HEK293T (cell line): ENCODE results near the gene SORCS3.

ENCODE experiments used
- FOXA1 ChIP-seq: fragments of 450-650 bp; IDR thresholded peaks from 2 replicates; pipeline ENCODE4 v1.6.1; 2016; ENCODE audit warnings: mild to moderate bottlenecking
- FOXM1 ChIP-seq: fragments of 450-650 bp; IDR thresholded peaks from 2 replicates; pipeline ENCODE4 v1.6.1; 2017; ENCODE audit warnings: mild to moderate bottlenecking, borderline replicate concordance
- NFRKB ChIP-seq: fragments of 450-650 bp; IDR thresholded peaks from 2 replicates; pipeline ENCODE4 v1.6.1; 2016; ENCODE audit warnings: mild to moderate bottlenecking, moderate library complexity
- PKNOX1 ChIP-seq: fragments of 450-650 bp; IDR thresholded peaks from 2 replicates; pipeline ENCODE4 v1.6.1; 2016
- SP1 ChIP-seq: fragments of 450-650 bp; IDR thresholded peaks from 2 replicates; pipeline ENCODE4 v1.6.1; 2017
- TARDBP ChIP-seq: fragments of 450-650 bp; IDR thresholded peaks from 2 replicates; pipeline ENCODE4 v1.6.1; 2016

GRCh38 chr10:105258674-105259065 is 617.6 kb downstream of the SORCS3 start:
- TF ChIP-seq SP1 (no peak), PKNOX1 (no peak), FOXM1 (no peak), NFRKB (no peak), FOXA1 (no peak), TARDBP (no peak)
